AG04450 (cell line): ENCODE data around the gene TRIM38. TPM values are rescaled to one million over a fixed set of nuclear protein-coding genes. Genes with fewer than 3 reads are reported as not detected.

Source experiments
- CTCF ChIA-PET: fragments of 300-600, 350-600 bp; formaldehyde crosslinking; extraction: SDS; loops from one replicate; lab custom pipeline; 2022; ENCODE audit warnings: antibody characterized with exemption, inconsistent platforms; lab: Charles Lee
- POLR2A ChIA-PET: fragments of 350-600 bp; formaldehyde crosslinking; extraction: SDS; loops from one replicate; lab custom pipeline; 2021; ENCODE audit warnings: antibody characterized with exemption, inconsistent platforms; lab: Yijun Ruan, JAX
- DNase-seq: peaks from one replicate; pipeline ENCODE4 v3.0.0-alpha.2; 2011; ENCODE audit warnings: low read depth, low spot score
- H3K27ac ChIP-seq: one replicate; pipeline ENCODE4 v1.5.1; 2012; ENCODE audit warnings: low read depth, low read length, control low read depth
- H3K27me3 ChIP-seq: one replicate; pipeline ENCODE4 v1.6.0; 2012; ENCODE audit warnings: low read length; ENCODE audit not compliant: control insufficient read depth, insufficient read depth
- H3K4me3 ChIP-seq: 2 replicates; pipeline ENCODE4 v1.5.1; 2011; ENCODE audit warnings: mild to moderate bottlenecking, low read depth, low read length, control low read depth
- H3K9me3 ChIP-seq: 2 replicates; pipeline ENCODE4 v1.5.1; 2012; ENCODE audit warnings: low read length; ENCODE audit not compliant: control insufficient read depth, insufficient read depth
- CTCF ChIP-seq: IDR thresholded peaks from 2 replicates; pipeline ENCODE4 v1.5.1; 2011; ENCODE audit warnings: low read depth, low read length, control low read depth, inconsistent platforms
- polyA plus RNA-seq: library from polyadenylated mRNA; depleted of rRNA; stranded (reverse); fragments of >200 nt; gene quantifications from 2 replicates; pipeline ENCODE4 v1.2.3, GENCODE V29; 2011

Gene TRIM38
- polyA plus RNA-seq, 1 experiment: 9.1 TPM

- ChIA-PET POLR2A (interaction anchor here (4.3 to 10.2 kb wide), 3 partner anchors 8 to 129 kb away, joined by 17 to 272 read pairs (median 91); a partner anchor contains a TSS), CTCF (interaction anchor here (1.2 to 2.1 kb wide), 3 partner anchors 26 to 69 kb away, joined by 3 to 7 read pairs (median 5); no protein-coding TSS in a partner anchor)
- Histone ChIP-seq H3K9me3 (no peaks in the 10 kb centered on the region; the same call in 1 of the 2 replicates), H3K4me3 (no peak overlapping the region), H3K27me3 (no peaks in the 10 kb centered on the region), H3K27ac (no peak overlapping the region)
- no peak for TF ChIP-seq CTCF
- no peak for DNase-seq
Measured at GRCh38 chr6:26028746-26029569, 66.4 kb downstream of the TRIM38 start.

GRCh38 chr6:26029570-26029856, 66.9 kb downstream of the TRIM38 start:
- ChIA-PET CTCF (interaction anchor here (1.2 to 2.1 kb wide), 2 partner anchors 27 to 37 kb away, joined by 3 to 7 read pairs; no protein-coding TSS in a partner anchor), POLR2A (interaction anchor here (4.9 to 10.2 kb wide), 2 partner anchors 9 to 16 kb away, joined by 91 to 272 read pairs; a partner anchor contains a TSS)
- Histone ChIP-seq H3K9me3 (no peaks in the 10 kb centered on the region; the same call in 1 of the 2 replicates), H3K4me3 (no peak overlapping the region), H3K27me3 (no peaks in the 10 kb centered on the region), H3K27ac (no peak overlapping the region)
- DNase-seq: no peak
- no peak for TF ChIP-seq CTCF

GRCh38 chr6:26029857-26030653, 67.5 kb downstream of the TRIM38 start:
- Histone ChIP-seq H3K27me3 (no peaks in the 10 kb centered on the region), H3K9me3 (no peaks in the 10 kb centered on the region; the same call in 1 of the 2 replicates), H3K4me3 (no peak overlapping the region), H3K27ac (no peak overlapping the region)
- CTCF ChIA-PET: interaction anchor here (0.6 to 3.6 kb wide), 6 partner anchors 7 to 565 kb away, joined by 3 to 22 read pairs (median 8); a partner anchor contains a TSS
- TF ChIP-seq CTCF: no peak
- POLR2A ChIA-PET: interaction anchor here (0.6 to 10.2 kb wide), 5 partner anchors 9 to 1117 kb away, joined by 3 to 272 read pairs (median 11); a partner anchor contains a TSS
- no peak for DNase-seq

GRCh38 chr6:26030716-26031115, 68.1 kb downstream of the TRIM38 start:
- POLR2A ChIA-PET: interaction anchor here (0.6 to 10.2 kb wide), 9 partner anchors 10 to 1836 kb away, joined by 3 to 272 read pairs (median 11); a partner anchor contains a TSS
- H3K27ac ChIP-seq: no peak overlapping the region

More at GRCh38 chr6:26030716-26031115, 68.1 kb downstream of the TRIM38 start:
- no peak for DNase-seq
- no peaks in the 10 kb centered on the region; the same call in 1 of the 2 replicates for H3K9me3 ChIP-seq
- no peak overlapping the region; the same call in 1 of the 2 replicates for H3K4me3 ChIP-seq
- no peak for TF ChIP-seq CTCF
- CTCF ChIA-PET: interaction anchor here (0.6 to 3.6 kb wide), 6 partner anchors 8 to 565 kb away, joined by 3 to 22 read pairs (median 8); a partner anchor contains a TSS
- no peaks in the 10 kb centered on the region for H3K27me3 ChIP-seq
